HG03039 (cell line): ENCODE measurements around the gene SLC17A3.

Source experiments
- ATAC-seq: cut with Tn5 transposase; IDR thresholded peaks from one replicate; pipeline ENCODE4 v1.9.1; 2021; ENCODE audit warnings: mild to moderate bottlenecking, moderate library complexity; ENCODE audit not compliant: unreplicated experiment

Gene SLC17A3

DNA sequence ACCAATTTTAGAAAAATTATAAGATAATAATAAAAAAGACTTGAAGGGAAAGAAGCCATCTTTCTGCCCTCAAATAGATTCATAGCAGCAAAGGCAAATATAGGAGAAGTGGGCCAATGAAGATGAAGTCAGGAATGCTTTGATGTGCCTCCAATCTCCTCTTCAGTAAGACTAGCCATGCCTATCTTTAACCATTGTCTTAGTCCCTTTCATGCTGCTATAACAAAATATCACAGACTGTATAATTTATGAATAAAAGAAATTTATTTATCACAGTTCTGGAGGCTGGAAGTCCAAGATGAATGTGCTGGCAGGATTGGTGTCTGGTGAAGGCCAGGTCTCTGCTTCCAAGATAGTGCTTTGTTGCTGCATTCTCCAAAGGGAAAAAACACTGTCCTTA is 18.8 kb upstream of the SLC17A3 start:
- no peak for ATAC-seq

DNA sequence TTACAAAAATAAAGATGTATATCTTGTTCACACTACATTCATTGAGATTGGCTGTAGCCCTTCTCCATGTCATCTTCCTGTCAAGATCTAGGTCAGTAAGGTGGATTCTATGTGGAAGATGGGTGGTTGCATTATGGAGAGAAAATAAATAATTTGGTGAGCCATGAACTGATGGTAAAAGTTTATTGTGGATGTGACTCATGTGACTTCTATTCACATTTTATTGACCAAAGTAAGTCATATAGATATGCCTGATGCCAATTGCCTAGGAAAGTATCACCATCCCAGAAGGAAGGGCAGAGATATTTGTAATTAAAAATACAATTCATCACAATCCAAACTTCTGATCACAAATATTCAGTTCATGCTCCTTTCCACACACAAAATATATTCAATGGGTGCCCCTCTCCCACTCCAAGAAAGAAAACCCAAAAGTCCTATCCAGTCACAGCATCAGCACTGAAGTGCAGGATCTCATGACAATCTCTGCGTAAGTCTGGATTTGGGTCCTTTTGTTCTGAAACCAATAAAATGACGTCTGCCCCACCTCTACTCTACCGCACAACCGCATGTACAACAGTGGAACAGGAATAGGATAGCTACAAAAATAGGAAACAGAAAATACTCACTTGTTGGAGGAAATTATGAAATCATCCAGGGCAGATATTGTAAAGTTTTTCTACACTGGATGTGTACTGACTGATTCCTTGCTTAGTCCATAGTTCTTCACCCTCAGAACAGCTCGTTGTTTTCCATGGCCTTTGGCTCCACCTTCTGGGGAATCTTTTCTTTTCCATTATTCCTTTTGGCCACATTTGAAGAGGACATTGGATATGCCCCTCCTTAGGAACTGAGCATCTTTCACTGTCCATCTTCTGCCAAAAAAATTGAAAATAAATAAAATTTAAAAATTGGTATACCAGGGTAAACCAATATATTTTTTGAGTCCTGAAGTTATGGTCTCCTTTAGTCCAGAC is 16.1 kb upstream of the SLC17A3 start:
- no peak for ATAC-seq

GRCh38 chr6:25888626-25889025 is 14.6 kb upstream of the SLC17A3 start:
- no peak for ATAC-seq

GRCh38 chr6:25886066-25886465 is 12.0 kb upstream of the SLC17A3 start:
- no peak for ATAC-seq

- no peak for ATAC-seq
Observed at GRCh38 chr6:25883991-25884390, 9.9 kb upstream of the SLC17A3 start.

GRCh38 chr6:25883536-25883935 is 9.5 kb upstream of the SLC17A3 start:
- no peak for ATAC-seq

DNA sequence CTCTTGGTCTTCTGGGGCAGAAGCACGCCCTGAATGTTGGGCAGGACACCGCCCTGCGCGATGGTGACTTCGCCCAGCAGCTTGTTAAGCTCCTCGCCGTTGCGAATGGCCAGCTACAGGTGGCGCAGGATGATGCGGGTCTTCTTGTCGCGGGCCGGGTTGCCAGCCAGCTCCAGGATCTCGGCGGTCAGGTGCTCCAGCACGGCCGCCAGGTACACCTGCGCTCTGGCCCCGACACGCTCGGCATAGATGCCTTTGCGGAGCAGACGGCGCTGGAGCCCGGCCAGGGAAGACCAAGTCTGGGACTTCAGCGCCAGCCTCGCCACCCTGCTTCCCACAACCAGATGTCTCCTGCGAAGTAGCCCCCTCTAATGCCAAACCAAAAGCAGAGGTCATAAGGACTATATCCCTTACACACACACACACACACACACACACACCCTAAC is 8.0 kb upstream of the SLC17A3 start:
- no peak for ATAC-seq

DNA sequence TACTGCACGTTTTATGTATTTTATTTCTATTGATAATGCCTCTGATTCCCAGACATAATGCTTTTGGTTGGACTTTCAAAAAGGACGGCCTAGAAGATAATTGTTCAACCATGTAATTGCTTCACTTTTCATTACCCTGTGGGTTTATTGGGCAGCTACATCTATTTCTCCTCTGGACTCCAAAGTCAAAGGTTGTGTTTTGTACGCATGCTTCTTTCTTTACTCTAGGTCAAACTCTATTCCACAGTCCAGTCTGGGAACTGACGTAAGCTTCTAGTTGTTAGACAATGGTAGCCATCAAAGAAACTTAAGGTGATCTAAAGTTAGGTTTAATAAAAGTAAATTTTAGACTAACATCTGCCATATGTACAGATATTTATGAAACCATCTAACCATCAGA is 6.6 kb upstream of the SLC17A3 start:
- ATAC-seq = no peak

DNA sequence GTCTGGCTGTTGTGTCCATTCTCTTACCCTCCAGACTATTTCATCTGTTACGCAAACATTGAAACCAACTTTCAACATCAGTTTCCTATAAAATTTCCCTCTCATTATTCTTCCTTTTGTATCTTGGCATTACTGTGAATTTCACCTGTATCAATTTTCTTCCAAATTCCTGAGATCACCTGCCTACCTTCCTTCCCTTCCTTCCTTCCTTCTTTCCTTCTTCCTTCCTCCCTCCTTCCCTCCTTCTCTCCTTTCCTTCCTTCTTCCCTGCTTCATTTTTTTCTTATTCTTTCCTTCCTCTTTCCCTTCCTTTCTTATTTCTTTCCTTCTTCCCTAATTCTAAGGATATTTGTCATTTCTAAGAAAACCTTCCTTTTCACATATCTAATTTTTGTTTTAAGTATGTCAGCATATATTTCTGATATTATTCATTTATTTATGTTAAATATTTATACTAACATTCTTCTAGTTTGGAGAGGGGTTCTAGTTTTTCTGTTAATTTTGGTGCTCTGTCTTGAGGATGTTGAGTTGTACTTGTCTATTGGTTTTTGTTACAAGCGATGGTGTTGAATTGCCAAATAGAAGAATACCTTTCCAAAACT is 4.8 kb upstream of the SLC17A3 start:
- ATAC-seq = no peak

- ATAC-seq = no peak
Observed at GRCh38 chr6:25875926-25876602, 2.0 kb upstream of the SLC17A3 start.

- ATAC-seq = no peak
Observed at GRCh38 chr6:25875563-25875905, 1.5 kb upstream of the SLC17A3 start.

DNA sequence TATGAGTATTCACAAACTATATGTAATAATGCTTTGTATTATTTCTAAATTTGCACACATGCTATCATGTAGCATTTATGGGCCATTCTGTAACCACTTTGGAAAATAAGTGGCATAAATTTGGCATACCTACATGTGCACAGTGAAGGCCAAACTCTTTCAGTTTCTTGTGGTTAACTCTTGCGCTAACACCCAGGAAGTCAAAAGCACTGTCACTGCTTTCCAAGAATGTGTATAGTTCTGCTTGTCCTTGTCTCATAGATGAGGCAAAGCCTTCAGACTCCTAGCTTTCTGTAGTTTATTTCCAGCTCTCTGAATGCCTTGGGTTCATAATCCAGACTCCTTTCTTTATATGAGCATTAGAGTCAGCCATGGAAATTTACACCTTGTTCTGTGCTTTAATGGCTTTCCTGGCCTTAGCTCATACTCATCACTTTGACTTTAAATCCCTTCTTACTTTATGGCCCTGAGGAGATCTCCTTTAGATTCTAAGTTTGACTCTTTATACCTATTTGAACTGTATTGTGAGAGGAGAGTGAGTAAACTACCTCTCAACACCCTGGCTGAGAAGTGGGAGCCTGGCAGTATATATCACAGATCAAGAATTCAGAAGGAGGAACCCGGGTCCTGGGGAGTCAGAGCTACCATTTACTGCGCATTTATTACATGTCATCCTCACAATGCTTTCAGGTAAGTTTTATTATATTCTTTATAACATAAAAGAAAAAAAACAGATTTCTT is 949 bp upstream of the SLC17A3 start:
- no peak for ATAC-seq

DNA sequence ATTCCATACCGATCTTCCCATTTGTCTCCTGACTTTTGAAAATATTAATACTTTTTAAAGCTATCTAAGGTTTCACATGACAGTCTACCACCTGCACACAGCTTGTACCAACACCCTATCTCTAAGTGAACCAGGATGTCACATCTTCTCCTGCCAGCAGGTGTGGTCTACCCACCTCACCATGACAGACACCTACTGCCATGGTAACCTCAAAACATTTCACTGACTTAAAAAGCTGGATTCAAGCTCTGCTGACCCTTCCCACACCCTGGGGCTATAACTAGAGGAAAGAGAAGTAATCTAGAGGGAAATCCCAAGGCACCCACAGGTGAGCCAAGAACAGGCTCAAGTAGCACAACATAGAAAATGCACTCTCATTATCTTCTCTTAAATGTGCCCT is 1.2 kb downstream of the SLC17A3 start:
- ATAC-seq = no peak

- no peak for ATAC-seq
Observed at GRCh38 chr6:25869840-25870239, 4.2 kb downstream of the SLC17A3 start.

- no peak for ATAC-seq
Observed at GRCh38 chr6:25868436-25869183, 5.4 kb downstream of the SLC17A3 start.

DNA sequence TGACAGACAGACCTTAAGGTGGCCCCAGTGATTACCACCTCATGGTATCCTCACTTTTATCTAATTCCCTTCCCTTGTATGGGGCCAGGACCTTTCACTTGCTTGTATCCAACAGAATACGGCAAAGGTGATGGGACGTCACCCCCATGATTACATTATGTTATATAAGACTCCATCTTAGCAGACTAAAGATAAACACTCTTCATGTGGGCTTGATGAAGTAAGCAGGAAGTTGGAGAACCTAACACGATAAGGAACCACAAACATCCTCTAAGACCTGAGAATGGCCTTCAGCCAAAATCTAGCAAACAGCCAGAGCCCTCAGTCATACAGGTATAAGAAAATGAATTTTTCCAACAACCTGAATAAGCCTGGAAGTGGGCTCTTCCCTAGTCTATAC is 8.0 kb downstream of the SLC17A3 start:
- no peak for ATAC-seq

DNA sequence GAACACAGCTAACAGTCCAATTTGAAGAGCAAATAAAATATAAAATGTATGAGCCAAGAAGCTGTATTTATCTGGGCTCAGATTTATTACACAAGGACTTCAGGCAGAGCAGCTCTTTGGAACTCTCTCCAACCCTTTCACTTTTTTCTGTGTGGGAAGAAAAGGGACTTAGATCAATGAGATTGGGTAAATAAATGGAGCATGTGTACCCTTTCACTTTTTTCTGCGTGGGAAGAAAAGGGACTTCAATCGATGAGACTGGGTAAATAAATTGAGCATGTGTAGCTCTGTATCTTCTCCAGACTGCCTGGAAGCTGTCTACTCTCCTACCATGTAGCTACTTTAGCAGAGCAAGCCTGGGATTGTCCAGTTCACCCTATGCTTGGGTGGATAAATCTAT is 10.7 kb downstream of the SLC17A3 start:
- ATAC-seq = no peak

DNA sequence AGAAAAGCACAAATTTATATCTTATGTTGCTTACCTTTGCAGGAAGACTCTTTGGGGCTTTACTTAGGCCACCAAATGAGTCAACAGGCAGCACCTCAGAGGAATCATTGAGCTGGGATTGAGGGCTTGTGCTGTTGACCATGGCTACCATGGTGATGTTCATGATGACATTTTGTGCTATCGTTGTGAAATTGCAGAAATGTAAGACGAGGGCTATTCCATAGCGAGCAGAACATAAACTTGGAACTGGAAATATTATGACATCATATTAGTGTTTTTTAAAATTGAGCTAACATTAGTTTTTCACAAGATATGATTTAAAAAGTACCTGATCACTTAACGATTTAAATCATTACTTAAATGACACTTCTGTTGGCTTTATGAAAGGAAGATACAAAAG is 11.8 kb downstream of the SLC17A3 start:
- no peak for ATAC-seq

DNA sequence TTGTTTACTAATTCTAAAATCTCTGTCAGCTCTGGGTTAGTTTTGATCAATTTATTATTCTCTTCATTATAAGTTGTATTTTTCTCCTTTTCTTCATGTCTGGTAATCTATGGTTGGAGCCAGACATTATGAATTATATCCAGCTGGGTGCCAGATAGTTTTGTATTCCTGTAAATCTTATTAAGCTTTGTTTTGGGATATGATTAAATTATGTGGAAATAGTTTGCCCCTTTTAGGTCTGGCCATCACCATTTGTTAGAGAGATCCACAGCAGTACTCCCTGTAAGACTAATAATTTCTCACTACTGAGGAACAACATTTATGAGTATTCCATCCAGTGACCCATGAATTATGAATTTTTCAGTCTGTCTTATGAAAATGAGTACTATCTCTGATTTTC is 21.3 kb downstream of the SLC17A3 start:
- no peak for ATAC-seq

DNA sequence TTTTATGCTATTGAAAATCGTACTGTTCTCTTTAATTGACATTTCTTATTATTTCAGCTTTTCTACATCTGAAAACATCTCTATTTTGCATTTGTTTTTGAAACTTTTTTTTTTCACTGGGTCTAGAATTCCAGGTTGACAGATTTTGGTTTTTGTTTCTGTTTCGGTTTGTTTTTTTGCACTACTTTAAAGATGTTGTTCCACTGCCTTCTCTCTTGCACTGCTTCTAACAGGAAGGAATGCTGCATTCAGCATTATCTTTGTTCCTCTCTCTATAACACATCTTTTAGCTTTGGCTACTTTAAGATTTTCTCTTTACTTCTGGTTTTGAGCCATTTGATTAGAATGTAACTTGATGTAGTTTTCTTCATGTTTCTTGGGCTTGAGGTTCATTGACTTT is 22.1 kb downstream of the SLC17A3 start:
- no peak for ATAC-seq
